Pons (tissue), 1 donor: ENCODE data around the gene P4HB.

Experiments
- DNase-seq: peaks from one replicate; pipeline ENCODE4 v3.0.0-alpha.2; 2016; ENCODE audit warnings: low spot score

The P4HB gene

DNA sequence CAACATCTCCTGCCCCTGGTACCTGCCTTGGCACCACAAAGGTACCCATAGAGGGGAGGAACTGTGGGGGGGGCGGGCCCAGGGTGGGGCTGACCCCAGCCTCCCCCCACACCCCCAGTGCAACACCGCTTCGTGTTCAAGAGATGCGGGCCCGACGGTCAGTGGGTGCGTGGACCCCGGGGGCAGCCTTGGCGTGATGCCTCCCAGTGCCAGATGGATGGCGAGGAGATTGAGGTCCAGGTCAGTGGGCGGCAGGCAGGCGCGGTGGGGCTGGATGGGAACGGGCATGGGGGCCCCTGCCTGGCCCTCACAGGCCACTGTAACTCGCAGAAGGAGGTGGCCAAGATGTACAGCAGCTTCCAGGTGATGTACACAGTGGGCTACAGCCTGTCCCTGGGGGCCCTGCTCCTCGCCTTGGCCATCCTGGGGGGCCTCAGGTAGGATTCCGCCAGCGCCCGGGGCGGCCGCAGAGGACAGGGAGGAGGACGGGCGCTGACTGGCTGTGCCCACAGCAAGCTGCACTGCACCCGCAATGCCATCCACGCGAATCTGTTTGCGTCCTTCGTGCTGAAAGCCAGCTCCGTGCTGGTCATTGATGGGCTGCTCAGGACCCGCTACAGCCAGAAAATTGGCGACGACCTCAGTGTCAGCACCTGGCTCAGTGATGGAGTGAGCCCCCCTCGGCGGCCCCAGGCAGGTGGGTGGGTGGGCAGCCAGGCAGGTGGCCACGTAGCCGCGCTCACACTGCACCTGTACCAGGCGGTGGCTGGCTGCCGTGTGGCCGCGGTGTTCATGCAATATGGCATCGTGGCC is 49.2 kb downstream of the P4HB start:
- no peak for DNase-seq

DNA sequence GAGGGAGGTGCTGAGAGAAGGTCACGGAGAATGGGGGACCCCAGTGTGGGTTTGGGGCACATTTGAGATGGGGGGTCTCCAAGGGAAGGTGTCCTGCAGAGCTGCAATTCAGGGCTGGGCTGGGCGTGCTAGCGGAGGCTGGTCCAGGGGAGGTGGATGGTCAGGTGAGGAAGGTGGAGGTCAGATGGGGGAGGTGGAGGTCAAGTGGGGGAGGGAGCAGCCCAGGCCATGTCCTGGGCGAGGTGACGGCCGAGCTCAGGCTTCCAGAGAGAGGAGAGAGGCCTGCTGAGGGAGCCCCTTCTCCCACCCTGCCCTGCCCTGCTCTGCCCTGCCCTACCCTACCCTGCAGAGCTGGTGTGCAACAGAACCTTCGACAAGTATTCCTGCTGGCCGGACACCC is 49.9 kb downstream of the P4HB start:
- DNase-seq: no peak

DNA sequence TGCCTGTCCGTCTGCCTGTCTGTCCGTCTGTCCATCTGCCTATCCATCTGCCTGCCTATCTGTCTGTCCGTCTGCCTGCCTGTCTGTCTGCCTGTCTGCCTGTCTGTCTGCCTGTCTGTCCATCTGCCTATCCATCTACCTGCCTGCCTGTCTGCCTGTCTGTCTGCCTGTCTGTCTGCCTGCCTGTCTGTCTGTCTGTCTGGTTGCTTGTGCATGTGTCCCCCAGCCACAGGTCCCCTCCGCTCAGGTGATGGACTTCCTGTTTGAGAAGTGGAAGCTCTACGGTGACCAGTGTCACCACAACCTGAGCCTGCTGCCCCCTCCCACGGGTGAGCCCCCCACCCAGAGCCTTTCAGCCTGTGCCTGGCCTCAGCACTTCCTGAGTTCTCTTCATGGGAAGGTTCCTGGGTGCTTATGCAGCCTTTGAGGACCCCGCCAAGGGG is 50.8 kb downstream of the P4HB start:
- DNase-seq: no peak

DNA sequence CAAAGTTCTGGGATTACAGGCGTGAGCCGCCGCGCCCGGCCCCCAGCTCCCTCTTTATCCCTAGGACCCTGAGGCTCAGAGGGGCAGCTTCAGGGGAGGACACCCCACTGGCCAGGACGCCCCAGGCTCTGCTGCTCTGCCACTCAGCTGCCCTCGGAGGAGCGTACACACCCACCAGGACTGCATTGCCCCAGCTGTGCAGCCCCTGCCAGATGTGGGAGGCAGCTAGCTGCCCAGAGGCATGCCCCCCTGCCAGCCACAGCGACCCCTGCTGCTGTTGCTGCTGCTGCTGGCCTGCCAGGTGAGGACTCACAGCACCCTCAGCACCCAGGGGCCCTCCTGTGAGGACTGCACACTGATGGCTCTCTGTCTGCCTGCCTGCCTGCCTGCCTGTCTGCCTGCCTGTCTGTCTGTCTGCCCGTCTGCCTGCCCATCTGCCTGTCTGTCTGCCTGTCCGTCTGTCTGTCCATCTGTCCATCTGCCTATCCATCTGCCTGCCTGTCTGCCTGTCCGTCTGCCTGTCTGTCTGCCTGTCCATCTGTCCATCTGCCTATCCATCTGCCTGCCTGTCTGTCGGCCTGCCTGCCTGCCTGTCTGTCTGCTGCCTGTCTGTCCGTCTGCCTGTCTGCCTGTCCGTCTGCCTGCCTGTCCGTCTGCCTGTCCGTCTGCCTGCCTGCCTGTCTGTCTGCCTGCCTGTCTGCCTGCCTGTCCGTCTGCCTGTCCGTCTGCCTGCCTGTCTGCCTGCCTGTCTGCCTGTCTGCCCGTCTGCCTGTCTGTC is 51.4 kb downstream of the P4HB start:
- DNase-seq: no peak

DNA sequence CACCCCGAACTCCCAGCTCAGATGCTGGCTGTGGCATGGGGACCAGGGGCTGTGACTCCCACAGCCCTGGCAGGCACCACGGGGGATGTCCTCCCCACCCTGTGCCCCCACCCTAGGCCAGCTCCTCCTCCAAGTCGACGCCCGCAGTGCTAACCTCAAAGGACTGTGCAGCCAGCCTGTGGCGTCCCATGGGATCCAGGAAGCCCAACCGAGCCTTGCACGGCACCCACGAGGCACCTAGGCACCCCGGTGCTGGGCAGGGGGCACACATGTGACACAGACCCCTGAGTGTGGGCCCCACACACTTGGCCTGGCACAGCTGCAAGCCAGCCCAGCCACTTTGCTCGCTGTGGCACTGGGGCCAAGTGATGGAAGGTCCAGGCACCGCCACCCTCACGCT is 52.5 kb downstream of the P4HB start:
- no peak for DNase-seq

DNA sequence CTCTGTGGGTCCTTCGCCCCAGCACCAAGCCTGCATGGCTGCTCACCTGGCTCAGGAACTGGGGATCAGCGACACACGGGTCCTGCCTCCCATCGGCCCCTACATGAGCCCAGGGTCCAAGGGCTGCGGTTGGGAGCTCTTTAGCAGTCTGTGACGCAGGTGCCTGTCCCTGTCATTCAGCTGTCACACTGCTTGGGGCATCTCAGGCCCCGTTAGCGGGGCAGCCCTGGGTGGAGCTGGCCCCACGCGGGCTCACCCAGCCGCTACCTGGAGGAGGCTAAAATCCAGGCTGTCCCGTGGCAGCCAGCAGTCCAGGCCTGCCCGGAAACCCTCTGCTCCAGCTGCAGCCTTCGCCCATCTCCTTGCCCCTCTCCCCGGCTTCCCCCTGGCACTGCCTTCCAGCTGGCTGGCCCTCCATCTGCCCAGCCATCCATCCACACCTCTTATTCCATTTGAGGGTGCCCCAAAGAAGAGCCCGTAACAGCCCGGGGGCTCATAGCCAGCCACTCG is 53.1 kb downstream of the P4HB start:
- no peak for DNase-seq

DNA sequence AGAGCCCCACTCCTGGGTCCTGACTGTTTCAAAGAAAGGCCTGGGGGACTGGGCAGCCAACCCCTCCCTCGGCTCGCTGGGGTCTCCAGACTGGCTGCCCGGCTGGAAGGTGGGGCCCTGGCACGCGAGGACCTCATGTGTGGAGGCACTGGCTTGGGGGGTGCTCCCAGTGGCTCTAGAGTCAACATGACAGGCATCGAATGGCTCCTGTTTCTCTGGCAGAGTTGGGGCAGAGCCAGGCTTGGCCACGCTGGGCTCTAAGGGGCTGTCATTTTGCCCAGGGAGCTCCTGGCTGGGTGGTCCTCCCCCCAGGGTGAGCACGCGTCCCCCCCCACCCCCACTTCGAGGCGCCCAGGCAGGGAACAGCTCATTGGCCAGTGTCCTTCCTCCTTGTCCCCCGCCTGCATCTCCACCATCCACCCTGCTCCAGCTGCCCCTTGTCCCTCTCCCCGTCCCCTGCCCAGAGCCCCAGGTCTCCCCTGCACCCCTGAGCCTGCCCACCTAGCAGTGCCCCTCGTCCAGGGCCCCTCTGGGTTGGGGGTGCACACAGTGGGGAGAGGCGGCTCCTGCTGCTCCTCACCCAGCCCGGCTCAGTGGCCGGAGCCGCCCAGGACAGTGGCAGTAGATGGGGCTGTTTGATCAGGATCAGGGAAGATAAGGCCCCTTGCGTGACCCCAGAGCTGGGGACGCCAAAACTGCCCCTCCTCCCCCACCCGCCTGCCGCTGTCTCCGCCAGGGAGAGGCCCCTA is 53.7 kb downstream of the P4HB start:
- DNase-seq: no peak

DNA sequence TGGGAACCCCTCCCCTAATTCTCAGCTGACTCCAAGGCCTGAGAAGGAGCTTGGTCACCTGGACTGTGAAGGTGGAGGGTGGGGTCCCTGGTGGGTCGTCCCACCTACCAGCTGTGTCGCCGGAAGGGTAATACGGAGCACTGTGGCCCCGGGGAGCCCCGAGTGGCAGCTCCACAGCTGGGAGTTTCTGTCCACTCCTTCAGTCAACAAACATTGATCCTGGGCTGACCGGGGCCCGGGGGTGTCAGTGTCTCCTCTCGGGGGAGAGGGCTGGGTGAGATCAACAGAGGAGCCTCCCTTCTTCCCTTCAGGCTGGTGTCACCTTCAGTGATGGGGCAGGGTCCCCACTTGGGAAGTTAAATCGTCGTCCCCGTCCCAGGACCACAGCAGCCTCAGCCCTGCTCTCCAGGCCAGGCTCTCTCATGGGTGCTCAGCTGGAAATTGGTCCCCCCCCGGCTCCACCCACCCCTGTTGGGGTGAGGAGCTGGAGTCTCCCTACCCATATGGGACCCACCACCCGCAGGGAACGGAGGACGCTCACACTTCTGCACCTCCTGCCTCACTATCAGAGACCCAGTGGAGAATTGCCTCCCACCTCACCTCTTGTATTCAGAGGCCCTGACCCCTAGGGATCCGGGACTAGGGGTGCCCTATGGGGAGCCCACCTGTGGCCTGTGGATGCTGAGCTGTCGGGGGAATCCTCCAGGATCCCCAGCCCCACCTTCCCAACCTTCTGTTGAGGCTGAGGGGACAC is 54.5 kb downstream of the P4HB start:
- no peak for DNase-seq

DNA sequence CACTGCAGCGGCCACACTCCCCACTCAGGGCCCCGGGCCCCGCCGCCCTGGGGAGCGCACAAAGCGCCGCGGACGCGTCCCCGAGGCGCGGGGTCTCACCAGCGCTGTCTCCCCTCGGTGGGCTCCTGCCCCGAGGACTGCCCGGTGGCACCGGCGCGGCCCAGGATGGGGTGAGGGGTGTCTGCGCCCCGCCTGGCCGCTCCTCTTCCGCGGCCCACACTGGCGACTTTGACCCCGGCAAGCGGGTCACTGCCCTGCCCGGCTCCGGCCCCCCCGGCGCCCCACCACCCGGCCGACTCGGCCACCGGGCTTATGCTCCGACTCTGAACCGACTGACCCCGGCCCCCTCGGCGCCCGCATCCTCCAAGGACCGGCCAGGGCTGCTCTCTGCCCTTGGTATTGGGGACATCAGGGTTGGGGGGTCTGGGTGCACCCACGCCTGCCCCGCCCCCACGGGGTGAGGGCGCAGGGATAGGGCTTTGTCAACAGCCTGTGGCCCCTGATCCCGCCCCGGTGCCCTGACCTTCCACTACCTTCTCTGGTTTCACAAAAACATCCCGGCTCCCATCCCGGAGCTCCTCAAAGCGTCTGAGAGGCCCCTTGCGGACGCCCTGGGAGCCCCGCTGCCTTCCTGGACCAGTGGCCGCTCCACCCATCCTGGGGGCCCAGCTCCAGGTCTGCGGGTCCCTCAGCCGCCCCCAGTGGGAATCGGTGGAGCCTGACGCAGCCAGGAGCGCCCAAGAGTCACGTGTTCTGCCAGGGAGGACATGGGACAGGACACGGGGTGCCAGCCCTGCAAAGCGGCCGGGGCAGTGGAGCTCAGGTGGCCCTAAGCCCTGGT is 55.6 kb downstream of the P4HB start:
- no peak for DNase-seq

DNA sequence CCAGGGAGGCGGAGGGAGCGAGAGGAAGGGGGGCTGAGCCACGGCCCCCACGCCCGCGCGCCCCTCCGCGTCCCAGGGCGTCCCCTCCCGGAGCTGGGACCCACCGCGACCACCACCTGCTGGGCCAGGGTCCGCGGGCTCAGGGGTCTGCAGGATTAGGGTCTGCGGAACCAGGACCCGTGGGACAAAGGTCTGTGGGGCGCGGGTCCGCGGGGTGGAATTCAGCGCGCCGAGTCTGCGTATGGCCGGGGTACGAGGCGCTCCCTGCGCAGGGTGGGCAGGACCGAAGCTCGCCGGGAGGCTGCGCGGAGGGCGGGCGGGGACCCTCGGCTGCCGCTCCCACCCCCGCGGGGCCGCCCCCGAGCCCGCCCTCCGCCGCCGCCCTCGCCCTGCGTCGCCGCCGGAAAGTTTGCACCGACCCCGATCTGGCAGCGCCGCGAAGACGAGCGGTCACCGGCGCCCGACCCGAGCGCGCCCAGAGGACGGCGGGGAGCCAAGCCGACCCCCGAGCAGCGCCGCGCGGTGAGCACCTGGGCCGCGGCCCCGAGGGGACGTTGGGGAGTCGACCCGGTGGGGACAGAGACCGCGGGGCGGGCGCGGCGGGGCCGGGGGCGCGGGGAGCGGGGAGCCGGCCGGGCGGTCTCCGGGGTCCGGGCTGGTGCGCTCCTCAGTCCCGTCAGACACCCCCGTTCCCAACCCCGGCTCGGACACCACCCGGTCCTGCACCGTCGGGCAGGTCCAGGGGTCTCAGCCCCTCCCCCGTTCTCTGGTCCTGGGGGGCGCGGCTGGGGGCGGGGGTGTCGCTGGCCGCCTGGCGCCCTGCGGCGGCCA is 56.4 kb downstream of the P4HB start, which contains the start of gene GCGR:
Gene GCGR, plus strand, starts transcription at position 423 of the 831 bp plus-strand sequence. CDS start 4,869 bp downstream, outside the sequence.
- no peak for DNase-seq

DNA sequence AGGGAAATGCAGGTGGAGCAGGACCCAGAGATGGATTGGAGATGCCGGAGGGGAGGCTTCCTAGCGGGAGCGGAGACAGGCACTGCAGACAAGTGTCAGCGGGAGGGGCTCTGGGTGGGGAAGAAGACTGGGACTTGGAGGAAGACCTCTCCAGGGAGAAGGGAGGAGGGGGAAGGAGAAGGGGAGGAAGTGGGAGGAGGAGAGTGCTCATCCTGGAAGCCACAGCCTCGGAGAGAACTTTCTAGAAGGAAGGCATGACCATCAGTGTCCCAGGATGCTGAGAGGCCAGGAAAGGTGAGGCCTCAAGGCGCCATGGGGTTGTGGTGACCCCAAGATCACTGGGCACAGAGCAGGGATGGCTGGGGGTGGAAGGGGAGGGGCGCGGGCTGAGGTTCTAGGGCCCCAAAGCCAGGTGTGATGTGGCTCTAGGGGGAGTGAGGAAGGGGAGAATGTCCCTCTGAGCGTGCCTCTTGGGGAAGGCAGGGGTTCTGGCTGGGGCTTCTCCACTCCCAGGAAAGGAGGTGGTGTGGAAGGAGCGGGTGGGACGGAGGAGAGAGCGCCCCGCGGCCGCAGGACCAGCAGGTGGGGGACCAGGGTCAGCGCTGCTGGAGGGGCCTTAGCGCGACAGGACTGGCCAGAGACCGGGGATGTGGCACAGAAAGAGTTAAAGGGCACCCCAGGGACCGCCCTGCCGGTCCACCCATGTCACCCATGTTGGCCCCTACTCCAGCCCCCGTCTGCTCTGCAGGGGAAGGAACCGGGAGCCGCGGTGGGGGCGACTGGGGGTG is 57.3 kb downstream of the P4HB start:
- no peak for DNase-seq

DNA sequence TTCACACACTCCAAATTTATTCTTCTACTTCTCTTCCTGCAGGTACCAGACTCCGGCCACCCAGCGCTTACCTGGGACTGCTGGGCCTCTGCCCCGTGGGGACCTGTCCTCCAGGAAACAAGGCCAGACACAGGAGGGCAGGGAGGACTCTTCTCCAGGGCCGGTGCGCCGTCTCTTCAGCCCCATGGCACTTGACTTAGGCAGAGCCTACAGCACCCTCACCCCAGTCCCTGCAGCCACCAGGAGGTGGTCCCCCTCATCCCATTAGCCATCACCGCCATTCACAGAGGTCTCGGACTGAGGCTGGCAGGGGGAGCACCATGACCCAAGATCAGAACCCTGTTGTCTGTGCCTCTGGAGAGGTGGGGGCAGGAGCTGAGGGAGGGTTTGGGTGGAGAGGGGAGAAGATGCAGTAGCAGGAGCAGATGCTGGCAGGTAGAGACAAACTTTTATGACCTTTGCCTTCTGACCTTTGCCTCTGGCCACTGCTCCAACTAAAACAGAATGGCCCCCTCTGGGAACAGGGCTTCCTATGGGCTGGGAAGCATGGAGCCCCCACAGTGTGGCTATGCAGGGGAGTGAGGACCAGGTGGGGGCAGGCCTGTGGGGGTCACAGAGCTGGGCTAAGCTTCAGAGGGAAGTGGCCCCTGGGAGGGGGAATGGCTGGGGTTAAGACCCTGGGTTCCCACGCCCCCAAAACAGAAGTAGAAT is 58.1 kb downstream of the P4HB start:
- no peak for DNase-seq

DNA sequence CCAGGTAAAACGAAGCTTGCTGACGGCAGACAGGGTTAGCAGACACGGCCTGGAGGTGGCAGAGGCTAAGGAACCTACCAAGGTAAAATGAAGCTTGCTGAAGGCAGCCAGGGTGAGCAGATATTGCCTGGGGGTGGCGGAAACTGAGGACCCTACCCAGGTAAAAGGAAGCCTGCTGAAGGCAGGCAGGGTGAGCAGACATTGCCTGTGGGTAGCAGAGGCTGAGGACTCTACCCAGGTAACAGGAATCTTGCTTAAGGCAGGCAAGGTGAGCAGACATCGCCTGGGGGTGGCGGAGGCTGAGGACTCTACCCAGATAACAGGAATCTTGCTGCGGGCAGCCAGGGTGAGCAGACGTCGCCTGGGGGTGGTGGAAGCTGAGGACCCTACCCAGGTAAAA is 59.0 kb downstream of the P4HB start:
- DNase-seq: no peak

DNA sequence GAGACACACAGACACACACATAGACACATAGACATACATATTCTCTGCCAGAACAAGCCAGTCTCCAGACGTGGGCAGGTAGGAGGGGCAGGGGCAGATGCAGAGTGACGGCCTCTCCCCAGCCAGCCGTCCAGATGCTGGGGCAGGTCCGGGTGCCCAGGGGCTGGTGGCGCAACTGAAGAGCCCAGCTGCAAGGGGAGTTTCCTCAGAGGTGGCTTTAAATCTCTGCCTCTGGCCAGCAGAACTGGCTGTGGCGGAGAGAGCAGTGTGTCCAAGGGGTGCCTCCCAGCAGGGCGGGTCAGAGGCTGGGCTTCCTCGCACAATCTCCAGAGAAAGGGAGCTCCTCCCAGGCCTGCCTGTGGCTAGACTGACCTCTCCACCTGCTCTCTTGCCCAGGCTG is 65.8 kb downstream of the P4HB start:
- no peak for DNase-seq

DNA sequence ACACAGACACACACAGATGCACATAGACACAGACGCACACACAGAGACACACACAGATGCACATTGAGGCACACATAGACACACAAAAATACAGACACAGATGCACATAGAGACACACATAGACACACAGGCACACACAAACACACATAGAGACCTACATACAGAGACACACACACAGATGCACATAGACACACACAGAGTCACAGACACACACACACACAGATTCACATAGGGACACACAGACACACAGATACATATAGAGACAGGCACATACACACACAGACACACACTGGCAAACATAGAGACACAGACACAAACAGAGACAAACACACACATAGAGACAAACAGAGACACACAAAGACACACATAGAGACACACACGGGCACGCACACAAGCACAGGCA is 66.3 kb downstream of the P4HB start:
- DNase-seq: no peak
